ENCODE data around the gene CTSL.
"Not testable (repeated sequence)": the region's sequence is repeated elsewhere in the genome, so short reads cannot be mapped to it uniquely, and the experiment has no call there.

The CTSL gene

GRCh38 chr9:87758330-87758729, 32.4 kb downstream of the CTSL start:
- not testable (repeated sequence) for DNase-seq (ENCODE audit: low read depth in 2 of 2)

DNA sequence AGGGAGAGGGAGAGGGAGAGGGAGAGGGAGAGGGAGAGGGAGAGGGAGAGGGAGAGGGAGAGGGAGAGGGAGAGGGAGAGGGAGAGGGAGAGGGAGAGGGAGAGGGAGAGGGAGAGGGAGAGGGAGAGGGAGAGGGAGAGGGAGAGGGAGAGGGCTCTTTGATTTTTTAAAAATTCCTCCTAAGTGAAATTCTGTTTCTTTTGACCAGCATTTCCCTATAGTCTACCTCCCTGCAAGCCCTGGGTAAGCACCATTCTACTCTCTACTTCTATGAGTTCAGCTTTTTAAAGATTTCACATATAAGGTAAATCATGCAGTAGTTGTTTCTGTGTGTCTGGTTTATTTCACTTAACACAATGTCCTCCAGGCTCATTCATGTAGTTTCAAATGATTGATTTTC, 34.1 kb downstream of the CTSL start:
- DNase-seq (ENCODE audit: low read depth in 2 of 2) = not testable (repeated sequence)

- no peak for DNase-seq (ENCODE audit: low read depth in 2 of 2)
Measured at GRCh38 chr9:87760529-87760928, 34.6 kb downstream of the CTSL start.

DNA sequence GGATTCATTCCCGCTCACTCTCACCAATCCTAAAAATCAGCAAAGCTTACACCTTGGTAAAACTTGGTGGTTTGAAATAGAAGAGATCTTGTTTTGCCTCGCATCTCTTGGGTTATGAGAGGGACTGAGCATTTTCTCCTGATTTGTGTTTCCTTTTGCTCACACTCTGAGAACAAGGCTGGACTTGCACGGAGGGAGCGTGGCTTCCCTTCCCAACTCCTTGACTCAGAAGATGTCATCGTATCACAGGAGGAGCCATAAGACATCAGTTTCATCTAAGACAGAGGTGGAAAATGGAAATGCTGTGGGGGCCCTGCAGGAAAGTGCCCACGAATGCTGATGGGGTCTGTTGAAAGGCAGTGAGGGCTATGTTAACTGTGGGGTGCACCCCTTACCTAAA, 37.4 kb downstream of the CTSL start:
- DNase-seq (ENCODE audit: low read depth in 2 of 2) = no peak

GRCh38 chr9:87765521-87765920, 39.6 kb downstream of the CTSL start:
- no peak for DNase-seq (ENCODE audit: low read depth in 2 of 2)

DNA sequence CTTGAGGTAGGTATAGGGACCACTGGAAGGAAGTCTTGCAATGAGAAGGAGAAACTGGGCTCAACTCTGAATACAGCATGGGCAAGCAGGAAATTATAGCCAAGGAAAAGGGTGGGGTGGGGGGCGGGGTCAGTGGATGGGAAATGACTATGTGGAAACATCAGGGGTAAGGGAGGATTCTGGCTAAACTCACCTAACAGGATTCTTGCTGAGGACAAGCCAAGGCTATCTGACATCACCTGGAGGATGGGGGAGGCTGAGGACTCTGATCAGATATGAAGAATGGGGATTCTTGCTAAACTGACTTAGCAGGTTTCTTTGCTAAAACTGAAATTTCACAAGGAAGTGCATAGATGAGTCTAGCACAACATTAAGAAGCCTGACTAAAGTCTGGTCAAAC, 40.8 kb downstream of the CTSL start:
- DNase-seq (ENCODE audit: low read depth in 2 of 2) = no peak

DNA sequence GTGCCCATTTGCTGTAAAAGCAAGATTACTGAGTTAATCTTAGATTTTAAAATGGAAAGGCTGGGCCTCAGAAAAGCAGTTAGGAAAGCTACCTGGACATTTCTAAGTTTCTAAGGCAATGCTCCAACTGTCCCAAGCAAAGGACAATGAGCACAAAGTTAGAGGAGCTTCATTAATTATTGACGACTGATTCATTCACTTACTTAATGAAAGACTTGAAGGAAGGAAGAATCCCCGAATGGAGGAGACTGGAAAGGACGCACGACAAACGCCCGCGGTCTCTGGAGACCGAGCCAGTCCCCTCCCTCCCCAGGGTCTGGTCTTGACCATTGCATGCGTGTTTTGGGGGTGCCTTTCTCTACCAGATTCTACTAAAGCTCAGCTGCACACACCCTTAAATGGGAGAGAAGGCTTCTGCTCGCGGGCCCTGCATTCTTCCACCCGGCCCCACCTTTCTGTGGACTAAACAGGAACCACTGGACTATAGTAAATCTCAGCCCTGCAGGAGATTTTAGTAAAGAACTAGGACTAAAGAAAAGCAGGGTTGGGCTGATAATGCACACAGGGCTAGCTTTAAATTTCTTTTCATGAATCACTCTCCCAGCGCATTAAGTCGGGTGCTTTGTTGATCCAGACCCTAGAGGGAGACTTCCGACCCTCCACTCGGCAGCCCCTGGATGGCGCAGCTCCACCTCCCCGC, 44.8 kb downstream of the CTSL start:
- no peak for DNase-seq (ENCODE audit: low read depth in 2 of 2)

GRCh38 chr9:87771316-87772006, 45.5 kb downstream of the CTSL start:
- no peak for DNase-seq (ENCODE audit: low read depth in 2 of 2)

GRCh38 chr9:87776481-87777379, 50.8 kb downstream of the CTSL start:
- no peak for DNase-seq (ENCODE audit: low read depth in 2 of 2)

DNA sequence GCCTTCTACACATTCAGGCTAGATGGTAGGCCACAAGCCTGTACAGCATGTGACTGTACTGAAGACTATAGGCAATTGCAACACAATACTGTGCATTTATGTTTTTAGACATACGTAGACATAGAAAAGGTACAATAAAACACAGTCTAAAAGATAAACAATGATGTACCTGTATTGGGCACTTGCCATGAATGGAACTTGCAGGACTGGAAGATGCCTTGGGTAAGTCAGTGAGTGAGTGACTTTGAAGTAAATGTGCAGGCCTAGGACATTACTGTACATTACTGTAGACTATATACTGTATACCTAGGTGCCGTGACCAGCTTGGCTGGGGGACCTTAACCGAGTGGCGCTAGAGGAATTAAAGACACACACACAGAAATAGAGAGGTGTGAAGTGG, 53.1 kb downstream of the CTSL start:
- DNase-seq (ENCODE audit: low read depth in 2 of 2) = no peak
